Transverse colon (tissue), 4 donors: ENCODE measurements around the gene ORM2.

Experiments
- POLR2A ChIP-seq: fragments of 450-650 bp; IDR thresholded peaks from one replicate; pipeline ENCODE4 v1.6.1; 2016; ENCODE audit warnings: antibody characterized with exemption, mild to moderate bottlenecking, moderate library complexity
- POLR2AphosphoS5 ChIP-seq, 3 donors: sonication (generic); formaldehyde crosslinking; IDR thresholded peaks; one replicate each; pipeline ENCODE4 v1.6.1; 2016; ENCODE audit warnings: antibody characterized with exemption in 3 of 3
- TF ChIP-seq, protein P1 (sequence below), 5 experiments: fragments of 200-600 bp in 3 of 5; fragments of 450-650 bp in 2 of 5; sonication (generic) in 3 of 5; IDR thresholded peaks; 1 replicate in 2 of 5; 2 replicates in 3 of 5; pipeline ENCODE4 v1.5.1; 2016 to 2017; ENCODE audit warnings: antibody characterized with exemption in 5 of 5, inconsistent platforms in 3 of 5, mild to moderate bottlenecking in 2 of 5, moderate library complexity in 1 of 5

DNA sequence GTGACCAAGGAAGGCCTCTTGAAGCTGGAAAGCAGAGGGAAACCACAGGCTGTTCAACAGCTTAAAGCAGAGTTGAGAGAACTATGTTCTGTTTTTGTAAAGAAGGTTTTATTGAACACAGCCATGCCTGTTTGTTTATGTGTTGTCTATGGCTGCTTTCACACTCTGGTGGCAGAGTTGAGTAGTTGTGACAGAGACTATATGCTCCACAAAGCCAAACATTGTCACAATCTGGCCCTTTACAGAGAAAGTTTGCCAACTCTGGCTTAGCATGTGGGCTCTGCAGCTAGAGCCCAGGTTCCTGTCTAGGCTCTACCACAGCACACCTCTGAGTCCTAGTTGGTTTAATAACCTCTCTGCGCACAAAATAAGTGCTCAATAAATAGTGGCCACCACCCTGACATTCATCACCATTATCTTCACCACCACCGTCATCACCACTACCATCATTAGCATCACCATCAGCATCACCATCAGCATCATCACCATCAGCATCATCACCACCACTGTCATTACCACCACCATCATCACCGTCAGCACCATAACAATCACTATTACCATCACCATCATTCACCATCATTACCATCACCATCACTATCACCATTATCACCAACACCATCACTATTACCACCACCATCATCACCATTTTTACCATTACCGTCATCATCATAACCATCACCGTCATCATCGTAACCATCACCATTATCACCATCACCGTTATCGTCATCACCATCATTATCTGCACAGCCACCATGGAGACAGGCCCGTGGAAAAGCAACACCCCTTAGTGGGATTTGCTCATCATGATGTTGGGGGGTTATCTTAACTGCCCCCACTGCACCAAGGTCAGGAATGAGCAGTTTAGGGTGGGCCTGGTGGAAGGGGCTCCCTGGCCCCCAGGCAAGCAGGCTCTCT, 39.8 kb downstream of the ORM2 start:
- TF ChIP-seq, protein P1, sequence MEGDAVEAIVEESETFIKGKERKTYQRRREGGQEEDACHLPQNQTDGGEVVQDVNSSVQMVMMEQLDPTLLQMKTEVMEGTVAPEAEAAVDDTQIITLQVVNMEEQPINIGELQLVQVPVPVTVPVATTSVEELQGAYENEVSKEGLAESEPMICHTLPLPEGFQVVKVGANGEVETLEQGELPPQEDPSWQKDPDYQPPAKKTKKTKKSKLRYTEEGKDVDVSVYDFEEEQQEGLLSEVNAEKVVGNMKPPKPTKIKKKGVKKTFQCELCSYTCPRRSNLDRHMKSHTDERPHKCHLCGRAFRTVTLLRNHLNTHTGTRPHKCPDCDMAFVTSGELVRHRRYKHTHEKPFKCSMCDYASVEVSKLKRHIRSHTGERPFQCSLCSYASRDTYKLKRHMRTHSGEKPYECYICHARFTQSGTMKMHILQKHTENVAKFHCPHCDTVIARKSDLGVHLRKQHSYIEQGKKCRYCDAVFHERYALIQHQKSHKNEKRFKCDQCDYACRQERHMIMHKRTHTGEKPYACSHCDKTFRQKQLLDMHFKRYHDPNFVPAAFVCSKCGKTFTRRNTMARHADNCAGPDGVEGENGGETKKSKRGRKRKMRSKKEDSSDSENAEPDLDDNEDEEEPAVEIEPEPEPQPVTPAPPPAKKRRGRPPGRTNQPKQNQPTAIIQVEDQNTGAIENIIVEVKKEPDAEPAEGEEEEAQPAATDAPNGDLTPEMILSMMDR (IDR thresholded peaks at IDR 0.05), result no peak
- TF ChIP-seq POLR2A (no peak), POLR2AphosphoS5 (IDR thresholded peaks at IDR 0.05) (no peak)
